Calu3 (cell line): ENCODE data around the gene BSND. TPM values are rescaled to one million over a fixed set of nuclear protein-coding genes. Genes with fewer than 3 reads are reported as not detected.

Experiments used
- BruUV-seq: library from RNA; stranded (reverse); fragments of 400-500 nt; replicated peaks from 2 replicates; lab custom pipeline; 2021; lab: Mats Ljungman, UMichigan
- CTCF ChIA-PET: fragments of 300-600 bp; sonication (Branson Sonifier 250); formaldehyde crosslinking; loops from one replicate; lab custom pipeline; 2022; ENCODE audit warnings: antibody characterized with exemption; lab: Charles Lee
- DNase-seq: peaks from one replicate; pipeline ENCODE4 v3.0.0; 2022
- H3K27ac Mint-ChIP-seq: one replicate; pipeline ENCODE4 v1.8.0; 2022; ENCODE audit warnings: mixed read lengths; ENCODE audit not compliant: unreplicated experiment
- H3K27me3 Mint-ChIP-seq: one replicate; pipeline ENCODE4 v1.8.0; 2022; ENCODE audit warnings: mixed read lengths; ENCODE audit not compliant: unreplicated experiment
- H3K36me3 Mint-ChIP-seq: one replicate; pipeline ENCODE4 v1.8.0; 2022; ENCODE audit warnings: mild to moderate bottlenecking, moderate library complexity, mixed read lengths; ENCODE audit not compliant: insufficient read depth, unreplicated experiment
- H3K4me1 Mint-ChIP-seq: one replicate; pipeline ENCODE4 v1.8.0; 2022; ENCODE audit warnings: mild to moderate bottlenecking, low read depth, mixed read lengths; ENCODE audit not compliant: unreplicated experiment
- H3K4me3 Mint-ChIP-seq: one replicate; pipeline ENCODE4 v1.8.0; 2022; ENCODE audit warnings: mild to moderate bottlenecking, low read depth, moderate library complexity, mixed read lengths; ENCODE audit not compliant: unreplicated experiment
- H3K9me3 Mint-ChIP-seq: one replicate; pipeline ENCODE4 v1.8.0; 2022; ENCODE audit warnings: low read depth, mixed read lengths; ENCODE audit not compliant: unreplicated experiment
- intact Hi-C: fragments of 100-400 bp; cut with micrococcal nuclease; formaldehyde crosslinking; loops from one replicate; pipeline ENCODE4 v1.10.0; 2022; ENCODE audit not compliant: unreplicated experiment
- total RNA-seq: library from RNA; stranded (reverse); gene quantifications from 2 replicates; pipeline ENCODE4 v1.2.3, GENCODE V29; 2022
- TF ChIP-seq, protein P1 (sequence below): fragments of 200-600 bp; IDR thresholded peaks from one replicate; pipeline ENCODE4 v1.8.0; 2022; ENCODE audit warnings: antibody characterized with exemption; ENCODE audit not compliant: unreplicated experiment

The BSND gene
- total RNA-seq, 1 experiment from 2014 or later: not detected

DNA sequence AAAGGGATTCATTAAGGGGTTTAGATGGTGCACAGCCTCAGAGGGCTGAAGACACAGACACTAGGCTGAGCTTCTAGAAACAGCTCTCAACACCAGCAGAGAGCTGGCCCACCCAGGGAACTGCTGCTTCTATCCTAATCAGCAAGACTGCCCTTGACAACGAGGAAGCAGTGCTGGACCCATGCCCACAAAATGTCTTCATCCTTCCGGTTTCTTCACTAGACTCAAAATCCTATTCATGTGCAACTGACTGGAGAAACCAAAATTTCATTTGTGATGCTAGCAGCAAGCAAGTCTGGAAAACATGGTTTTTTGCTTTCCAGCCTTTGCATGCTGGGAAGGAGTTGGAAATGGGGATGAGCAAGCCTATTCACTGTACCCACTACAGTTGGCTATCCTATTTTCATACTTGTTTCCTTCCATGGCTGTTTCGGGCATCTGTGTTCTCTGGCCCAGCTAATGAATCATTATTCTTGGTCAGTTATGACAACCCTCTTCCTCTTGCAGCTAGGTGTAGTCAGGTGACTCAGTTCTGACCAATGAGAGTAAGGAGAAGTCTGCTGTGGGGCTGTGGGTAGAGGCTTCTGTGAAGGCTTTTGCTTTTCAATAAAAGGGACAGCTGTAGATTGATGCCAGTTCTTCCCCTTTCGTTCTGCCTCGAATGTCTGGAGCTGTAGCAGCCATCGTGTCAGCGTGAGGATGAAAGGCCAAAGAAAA, 33.0 kb upstream of the BSND start:
- TF ChIP-seq, protein P1, sequence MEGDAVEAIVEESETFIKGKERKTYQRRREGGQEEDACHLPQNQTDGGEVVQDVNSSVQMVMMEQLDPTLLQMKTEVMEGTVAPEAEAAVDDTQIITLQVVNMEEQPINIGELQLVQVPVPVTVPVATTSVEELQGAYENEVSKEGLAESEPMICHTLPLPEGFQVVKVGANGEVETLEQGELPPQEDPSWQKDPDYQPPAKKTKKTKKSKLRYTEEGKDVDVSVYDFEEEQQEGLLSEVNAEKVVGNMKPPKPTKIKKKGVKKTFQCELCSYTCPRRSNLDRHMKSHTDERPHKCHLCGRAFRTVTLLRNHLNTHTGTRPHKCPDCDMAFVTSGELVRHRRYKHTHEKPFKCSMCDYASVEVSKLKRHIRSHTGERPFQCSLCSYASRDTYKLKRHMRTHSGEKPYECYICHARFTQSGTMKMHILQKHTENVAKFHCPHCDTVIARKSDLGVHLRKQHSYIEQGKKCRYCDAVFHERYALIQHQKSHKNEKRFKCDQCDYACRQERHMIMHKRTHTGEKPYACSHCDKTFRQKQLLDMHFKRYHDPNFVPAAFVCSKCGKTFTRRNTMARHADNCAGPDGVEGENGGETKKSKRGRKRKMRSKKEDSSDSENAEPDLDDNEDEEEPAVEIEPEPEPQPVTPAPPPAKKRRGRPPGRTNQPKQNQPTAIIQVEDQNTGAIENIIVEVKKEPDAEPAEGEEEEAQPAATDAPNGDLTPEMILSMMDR: no peak
- H3K4me3 Mint-ChIP-seq: no peak overlapping the region
- no peaks in the 10 kb centered on the region for H3K27me3 Mint-ChIP-seq
- no peaks in the 10 kb centered on the region for H3K36me3 Mint-ChIP-seq
- CTCF ChIA-PET: interaction anchor here (1.3 kb wide), 1 partner anchor 21 kb away, joined by 4 read pairs; no protein-coding TSS in a partner anchor
- H3K27ac Mint-ChIP-seq: no peak overlapping the region
- no peaks in the 10 kb centered on the region for H3K9me3 Mint-ChIP-seq
- BruUV-seq: no TSS peak
- intact Hi-C loops: no loop called here
- peaks cover 31% of the 10 kb centered on the region for H3K4me1 Mint-ChIP-seq
- no peak for DNase-seq

DNA sequence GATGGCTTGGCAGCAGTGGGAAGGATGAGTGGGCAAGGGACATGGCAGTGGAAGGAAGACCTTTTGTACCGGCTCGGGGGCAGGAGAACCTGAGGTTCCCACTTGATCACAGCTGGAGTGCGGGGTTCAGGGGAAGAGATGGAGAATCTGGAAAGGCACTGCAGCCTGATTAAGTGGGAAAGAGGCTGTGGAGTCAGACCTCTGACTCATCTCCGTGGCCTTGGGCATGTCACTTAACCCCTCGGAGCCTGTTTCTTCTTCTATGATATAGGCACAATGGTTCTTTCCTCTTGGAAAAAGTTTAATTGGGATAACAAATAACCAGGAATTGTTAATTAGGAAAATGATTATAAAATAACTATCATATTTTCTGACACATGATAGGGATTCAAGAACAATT, 31.4 kb upstream of the BSND start:
- Mint-ChIP-seq H3K9me3 (no peaks in the 10 kb centered on the region), H3K27ac (no peak overlapping the region), H3K27me3 (no peaks in the 10 kb centered on the region), H3K36me3 (no peaks in the 10 kb centered on the region), H3K4me1 (peaks cover 41% of the 10 kb centered on the region), H3K4me3 (no peak overlapping the region)
- TF ChIP-seq, protein P1: no peak
- CTCF ChIA-PET: no interaction called here
- BruUV-seq: no TSS peak
- DNase-seq: no peak
- intact Hi-C loops: no loop called here

DNA sequence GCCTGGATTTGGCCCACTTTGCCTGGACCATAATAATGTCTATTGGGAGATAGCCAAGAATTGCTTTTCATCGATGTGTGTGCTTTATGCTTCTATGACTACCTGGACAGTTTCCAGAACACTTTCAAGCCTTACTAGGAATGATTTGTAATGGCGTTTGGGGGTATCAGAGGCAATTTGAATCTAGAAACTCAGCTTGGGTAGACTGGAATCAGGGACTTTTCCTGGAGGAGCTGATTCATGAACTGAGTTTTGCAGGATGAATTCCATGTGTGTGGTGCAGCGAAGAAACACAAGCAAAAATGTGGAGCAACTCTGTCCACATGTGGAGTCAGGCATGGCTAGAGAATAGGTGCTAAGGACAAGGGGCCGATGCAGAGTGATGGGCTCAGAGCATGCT, 30.2 kb upstream of the BSND start:
- no peaks in the 10 kb centered on the region for H3K36me3 Mint-ChIP-seq

DNA sequence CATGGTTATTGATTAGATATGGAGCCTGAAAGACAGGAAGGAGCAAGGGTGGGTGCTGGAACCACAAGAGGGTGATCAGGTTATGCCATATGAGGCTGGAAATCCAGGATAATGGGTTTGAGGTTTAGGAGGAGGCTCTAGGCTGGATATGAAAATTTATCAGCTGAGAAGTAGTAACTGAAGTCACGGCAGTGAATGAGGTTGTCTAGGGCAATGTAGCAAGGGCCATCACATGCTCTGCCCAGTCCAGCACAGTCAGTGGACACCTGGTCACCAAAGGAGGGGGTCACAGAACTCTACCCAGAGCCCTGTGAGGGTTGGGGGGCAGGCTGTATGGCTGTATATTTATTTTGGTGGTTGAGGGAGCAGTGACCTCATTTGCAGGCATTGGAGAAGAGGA, 28.9 kb upstream of the BSND start:
- no peaks in the 10 kb centered on the region for H3K9me3 Mint-ChIP-seq
- BruUV-seq: no TSS peak
- TF ChIP-seq, protein P1: no peak
- H3K27me3 Mint-ChIP-seq: no peaks in the 10 kb centered on the region
- no peak for DNase-seq
- no peak overlapping the region for H3K27ac Mint-ChIP-seq
- no peaks in the 10 kb centered on the region for H3K36me3 Mint-ChIP-seq
- no peak overlapping the region for H3K4me3 Mint-ChIP-seq
- CTCF ChIA-PET: no interaction called here
- intact Hi-C loops: loop anchor here (2.0 kb wide), 1 partner anchor 19 kb away; no protein-coding TSS in a partner anchor
- peaks cover 54% of the 10 kb centered on the region for H3K4me1 Mint-ChIP-seq

More for the DNA sequence above, 30.2 kb upstream of the BSND start:
- CTCF ChIA-PET: no interaction called here
- intact Hi-C loops: no loop called here
- Mint-ChIP-seq H3K9me3 (no peaks in the 10 kb centered on the region), H3K4me3 (no peak overlapping the region), H3K27me3 (no peaks in the 10 kb centered on the region), H3K27ac (no peak overlapping the region), H3K4me1 (peaks cover 52% of the 10 kb centered on the region)
- TF ChIP-seq, protein P1: no peak
- BruUV-seq: no TSS peak
- no peak for DNase-seq
